HuH-7.5 (cell line): ENCODE results near the gene GTPBP3.

Experiments used
- DNase-seq: peaks from one replicate; pipeline ENCODE4 v3.0.0; 2011; ENCODE audit warnings: low spot score

The GTPBP3 gene

DNA sequence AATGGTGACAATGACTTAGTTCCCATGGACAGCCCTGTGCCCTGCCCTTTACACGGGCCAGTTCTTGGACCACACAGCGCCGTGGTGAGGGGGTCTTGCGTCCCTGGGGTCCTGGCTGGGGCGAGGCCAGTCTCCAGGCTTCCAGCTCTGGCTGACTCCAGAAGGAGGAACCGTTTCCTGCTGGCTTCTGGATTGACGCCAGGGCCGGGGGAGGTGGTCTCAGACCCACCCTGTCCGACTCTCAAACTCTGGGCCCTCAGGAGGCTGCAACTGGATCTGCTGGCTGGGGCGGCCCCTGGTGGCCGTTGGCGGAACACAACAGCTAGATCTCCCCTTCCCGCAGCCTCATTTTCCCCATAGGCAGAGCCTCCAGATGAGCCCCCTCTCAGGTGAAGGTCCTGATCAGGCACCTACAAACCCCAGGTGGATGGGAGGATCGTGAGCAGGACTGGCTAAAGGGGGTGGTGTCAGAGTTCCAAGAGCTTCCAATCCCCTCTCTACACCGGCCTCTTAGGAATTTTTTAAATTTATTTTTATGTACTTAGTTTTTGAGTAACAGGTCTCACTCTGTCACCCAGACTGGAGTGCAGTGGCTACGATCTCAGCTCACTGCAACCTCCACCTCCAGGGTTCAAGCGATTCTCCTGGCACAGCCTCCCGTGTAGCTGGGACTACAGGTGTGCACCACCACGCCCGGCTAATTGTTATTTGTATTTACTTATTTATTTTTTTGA lies 48.7 kb downstream of the GTPBP3 start:
- DNase-seq = peak; percentile 80

DNA sequence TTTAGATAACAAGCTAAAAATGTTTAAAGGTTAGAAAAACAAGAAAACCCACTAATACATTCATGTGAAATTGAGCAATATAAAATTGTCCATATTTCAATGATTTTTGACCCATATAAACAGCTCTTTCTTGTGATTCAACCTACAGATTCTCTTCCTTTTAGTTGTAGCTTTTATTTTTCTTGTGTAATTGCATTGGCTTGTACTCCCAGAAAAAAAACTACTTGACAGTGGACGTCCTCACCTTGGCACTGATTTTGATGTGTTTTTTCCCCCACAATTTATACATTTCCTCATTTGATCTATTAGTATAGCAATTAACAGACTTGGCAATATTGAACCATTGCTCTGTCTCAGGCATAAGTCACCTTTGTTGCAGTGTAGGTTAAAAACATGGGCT lies 51.9 kb downstream of the GTPBP3 start:
- no peak for DNase-seq

DNA sequence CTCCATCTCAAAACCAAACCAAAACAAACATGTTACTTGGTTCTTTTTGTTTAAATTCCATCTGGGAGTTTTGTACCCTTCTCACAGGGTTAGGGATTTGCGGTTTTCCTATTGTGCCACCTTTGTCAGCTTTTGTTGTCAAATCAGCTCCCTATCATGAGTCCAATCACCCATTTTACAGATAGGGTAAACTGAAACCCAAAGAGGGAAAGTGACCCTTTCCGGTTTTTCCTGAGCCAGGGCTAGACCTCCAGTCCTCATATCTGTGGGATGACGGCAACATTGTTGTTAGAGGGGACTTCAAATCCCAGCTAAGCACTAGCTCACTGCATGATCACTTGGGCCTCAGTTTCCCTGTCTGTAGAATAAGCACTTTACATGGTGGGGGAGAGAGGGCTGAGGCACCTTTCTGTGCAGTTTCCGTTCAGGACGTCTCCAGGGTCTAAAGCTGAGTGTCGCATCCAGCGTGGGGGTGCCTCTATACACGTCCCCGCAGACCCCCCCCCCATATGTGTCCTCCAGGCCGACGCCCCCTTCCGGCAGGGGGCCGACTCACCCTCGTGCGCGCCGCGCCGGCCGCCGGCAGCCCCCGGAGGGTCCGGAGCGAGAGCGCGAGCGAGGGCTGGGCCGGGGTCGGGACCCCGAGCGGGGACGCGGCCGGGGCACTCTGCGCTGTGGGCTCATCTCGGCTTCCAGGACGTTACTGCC lies 52.8 kb downstream of the GTPBP3 start:
- DNase-seq = no peak

DNA sequence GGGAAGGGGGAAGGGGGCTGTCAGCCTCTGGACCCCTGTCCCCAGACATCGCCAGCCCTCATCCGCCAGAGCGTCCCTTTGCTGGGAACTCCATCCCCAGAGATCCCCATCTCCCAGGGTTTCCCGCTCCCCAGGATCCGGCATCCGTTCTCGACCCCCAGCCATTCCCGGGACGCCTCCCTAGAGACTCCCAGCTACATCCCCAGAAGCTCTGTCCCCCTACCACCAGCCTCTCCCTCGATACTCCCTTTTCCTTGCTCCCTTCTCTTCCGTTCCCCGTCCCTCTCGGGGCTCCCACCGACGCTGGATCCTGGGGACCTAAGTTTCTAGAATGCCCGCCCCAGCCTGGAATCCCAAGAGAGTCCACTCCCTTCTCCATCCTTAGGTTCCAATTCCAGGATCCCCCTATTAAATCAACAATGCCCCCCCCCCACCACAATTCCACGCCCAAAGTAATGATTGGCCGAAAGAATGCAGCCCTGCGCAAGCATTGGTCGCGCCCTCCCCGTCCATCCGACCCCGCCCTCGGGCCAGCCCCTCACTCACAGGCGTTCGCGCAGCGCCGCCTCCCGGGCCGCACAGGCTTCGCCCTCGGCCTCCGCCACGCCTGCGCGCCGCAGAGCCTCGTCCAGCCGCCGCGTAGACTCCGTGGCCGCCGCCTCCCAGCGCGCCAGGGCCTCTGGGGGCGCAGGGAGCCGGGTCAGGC lies 53.5 kb downstream of the GTPBP3 start:
- DNase-seq = peak; percentile 98

DNA sequence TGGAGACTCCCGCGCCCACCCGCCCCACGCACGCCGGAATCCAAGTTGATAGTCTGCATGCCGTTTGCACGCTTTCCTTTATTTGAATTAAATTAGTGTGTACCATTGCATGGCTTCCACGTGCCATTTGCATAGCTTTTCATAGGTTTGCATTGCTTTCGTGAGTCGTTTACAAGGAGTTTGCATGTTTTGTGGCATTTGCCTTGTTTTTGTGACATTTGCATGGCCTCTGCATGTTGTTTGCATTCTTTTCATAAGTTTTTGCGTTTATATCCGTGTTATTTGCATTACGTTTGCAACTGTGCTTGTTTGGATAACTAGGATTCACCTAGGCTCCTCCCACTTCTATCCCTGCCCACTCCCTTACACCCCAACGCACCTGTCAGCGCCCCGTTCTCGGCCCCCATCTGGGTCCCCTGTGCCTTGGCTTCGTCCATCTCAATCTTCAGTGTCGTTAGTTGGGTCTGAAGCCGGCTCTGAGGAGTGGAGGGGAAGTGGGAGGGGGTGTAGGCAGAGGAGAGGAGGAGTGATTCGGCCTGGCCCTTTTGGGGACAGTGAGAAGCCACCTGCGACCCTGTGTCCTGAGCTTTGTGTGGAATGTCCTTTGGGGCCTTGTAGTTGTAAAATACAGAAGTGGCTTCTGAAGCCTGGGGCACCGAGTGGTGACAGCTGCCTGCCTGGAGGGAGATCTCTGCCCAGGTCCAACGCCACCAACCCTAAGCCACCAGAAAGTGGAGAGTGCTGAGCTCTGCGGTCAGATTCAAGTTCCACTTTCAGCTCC lies 54.2 kb downstream of the GTPBP3 start:
- peak; percentile 58 for DNase-seq
